GM21576 (cell line): ENCODE results near the gene SC5D.

ENCODE experiments used
- ATAC-seq: cut with Tn5 transposase; IDR thresholded peaks from one replicate; pipeline ENCODE4 v1.9.1; 2021; ENCODE audit warnings: mild to moderate bottlenecking, moderate library complexity; ENCODE audit not compliant: unreplicated experiment

SC5D gene

DNA sequence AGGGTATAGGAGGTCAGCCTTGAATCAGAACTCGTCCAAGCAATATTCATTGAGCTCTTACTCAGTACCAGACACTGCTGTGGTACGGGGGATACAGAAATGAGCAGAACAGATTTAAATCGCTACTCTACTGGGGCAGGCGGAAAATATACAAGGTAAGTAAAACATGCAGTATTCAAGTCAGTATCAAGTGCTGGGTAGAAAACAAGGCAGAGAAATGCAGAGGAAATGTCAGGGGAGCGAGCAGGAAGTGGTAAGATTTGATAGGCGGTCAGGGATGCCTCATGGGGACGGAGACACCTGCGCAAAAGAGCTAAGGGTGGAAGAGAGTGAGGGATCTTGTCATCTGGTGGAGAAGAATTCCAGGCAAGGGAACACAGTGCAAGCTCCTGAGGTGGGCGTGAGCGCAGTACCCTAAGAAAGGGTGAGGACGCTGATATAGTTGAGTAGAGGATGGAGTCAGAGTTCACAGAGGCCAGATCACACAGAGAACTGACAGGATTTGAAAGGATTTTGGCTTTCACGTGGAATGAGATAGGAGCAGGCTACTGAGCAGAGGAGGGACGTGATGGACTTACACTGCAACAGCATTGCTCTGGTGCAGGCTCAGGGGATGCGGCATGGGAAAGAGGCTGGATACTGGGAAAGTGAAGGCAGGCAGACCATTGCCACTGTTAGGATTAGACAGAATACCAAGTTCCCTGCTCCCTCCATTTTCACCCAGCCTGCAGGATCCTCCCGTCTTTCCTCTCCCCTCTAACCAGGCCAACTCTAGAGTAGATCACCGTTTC is 35.8 kb downstream of the SC5D start:
- ATAC-seq, result no peak

DNA sequence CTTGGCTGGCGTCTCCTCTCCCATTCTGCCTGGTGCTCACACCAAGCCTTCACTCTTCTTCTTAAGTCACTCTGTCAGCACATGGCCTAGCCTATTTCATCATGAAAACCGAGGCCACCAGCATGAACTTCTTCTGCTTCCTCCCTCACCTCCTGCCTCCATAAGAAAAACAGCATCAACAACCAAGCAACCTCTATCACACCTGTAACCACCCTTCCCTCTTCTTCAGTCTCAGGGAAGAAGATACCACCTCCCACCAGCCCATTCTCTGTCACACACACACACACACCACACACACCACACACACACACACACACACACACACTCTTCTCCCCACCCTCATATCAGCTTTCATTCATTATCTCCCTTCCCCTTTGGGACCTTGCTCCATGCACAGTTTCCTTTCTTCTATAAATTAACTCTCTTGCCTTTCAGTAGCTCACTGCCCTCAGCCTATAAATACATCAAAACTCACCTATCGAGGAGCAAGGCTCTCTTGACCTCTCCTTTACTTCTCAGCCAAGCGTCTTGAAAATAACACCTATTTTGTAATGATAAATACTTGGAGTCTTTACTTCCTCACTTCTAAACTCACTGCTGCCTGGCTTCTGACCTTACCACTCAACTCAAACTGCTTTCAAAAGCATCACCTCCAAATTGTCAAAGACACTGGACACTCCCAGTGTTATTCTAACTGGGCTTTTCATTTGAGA is 36.6 kb downstream of the SC5D start:
- ATAC-seq, result no peak

DNA sequence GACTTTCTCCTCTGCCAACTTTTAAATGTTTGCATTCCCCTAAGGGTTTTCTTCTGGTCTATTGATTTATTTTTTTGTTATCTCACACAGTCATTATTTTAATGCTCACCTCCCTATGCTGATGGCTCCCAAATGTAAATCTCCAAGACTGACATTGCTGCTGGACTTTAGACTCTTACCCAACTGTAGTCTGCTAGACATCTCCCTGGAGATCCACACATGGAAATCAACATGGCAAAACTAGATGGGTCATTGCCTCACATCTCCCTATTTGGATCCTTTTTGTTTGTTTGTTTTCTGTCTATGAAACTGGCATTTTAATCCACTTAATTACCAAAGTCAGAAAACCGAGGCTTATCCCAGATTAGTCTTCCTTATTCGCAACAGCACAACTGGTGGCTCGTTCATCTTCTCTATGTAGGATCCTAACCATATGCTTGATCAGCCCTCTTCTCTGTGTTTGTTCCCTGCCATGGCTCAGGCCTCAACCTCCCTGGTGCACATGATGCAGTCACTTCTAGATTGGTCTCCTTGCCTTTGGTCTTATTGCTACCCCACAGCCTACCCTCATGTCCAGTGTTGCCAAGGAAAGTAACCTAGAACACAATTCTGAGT is 37.3 kb downstream of the SC5D start:
- no peak for ATAC-seq

DNA sequence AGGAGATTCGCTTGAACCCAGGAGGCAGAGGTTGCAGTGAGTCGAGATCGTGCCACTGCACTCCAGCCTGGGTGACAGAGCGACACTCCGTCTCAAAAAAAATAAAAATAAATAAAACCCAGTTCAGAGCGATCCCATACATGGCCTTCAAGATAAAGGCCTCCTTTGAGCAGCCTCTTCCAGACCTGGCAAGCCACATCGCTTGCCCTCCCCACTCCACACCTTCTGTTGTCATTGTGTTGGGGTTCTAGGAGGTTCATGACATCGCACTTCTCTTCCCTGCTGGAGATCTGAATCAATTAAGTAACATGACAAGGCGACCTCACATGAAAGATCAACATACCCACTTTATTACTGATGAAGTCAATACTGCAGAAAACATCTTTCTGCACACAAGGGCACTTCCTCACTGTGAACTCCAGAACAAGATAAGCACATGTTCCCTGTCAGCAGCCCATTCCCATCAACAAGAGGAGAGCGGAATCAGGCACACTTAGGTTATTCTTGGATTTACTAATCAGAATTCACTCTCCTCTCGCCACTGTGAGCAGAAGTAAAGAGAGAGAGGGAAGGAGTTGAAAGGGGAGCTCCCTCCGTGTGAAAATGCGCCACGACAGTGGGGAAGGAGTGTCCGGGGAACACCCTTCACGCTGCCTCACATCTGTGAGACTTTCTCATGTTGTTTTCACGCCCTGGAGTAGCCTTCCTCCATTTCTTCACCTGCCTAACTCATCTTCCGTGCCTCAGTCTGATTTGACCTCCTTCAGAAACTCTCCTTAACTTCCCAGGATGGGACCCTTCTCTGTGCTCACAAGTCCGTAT is 38.3 kb downstream of the SC5D start:
- ATAC-seq, result no peak

DNA sequence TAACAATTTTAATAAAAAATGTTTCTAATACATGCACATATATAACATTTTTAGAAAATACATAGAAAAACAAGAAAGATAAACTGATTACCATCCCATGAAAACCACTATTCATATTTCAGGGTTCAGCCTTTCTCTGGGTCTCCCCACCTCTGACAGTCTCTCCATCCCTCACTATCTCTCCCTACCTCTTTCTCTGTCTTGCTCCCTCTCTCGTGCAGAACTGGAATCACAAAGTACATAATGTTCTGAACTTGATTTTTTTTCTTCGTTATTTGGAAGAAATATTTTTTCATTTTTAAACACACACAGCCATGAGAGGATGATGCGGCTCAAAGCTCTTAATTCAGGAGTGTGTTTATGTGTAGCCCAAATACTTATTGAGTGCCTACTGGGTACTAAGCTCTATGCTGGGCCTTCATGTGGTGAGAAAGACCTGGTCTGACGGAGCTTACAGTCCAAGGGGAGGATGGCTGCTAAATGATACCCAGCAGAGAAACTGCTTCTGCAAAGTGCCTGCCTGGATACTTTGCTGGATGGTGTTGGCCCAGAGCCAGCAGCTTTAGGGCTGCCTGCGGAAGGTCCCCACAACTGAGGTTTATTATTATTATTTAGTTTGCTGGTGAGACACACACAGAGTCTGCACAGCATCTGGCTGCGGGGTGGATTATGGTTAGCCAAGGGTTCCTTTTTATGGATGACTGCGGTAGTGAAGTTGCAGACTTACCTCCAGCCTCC is 42.6 kb downstream of the SC5D start:
- no peak for ATAC-seq

DNA sequence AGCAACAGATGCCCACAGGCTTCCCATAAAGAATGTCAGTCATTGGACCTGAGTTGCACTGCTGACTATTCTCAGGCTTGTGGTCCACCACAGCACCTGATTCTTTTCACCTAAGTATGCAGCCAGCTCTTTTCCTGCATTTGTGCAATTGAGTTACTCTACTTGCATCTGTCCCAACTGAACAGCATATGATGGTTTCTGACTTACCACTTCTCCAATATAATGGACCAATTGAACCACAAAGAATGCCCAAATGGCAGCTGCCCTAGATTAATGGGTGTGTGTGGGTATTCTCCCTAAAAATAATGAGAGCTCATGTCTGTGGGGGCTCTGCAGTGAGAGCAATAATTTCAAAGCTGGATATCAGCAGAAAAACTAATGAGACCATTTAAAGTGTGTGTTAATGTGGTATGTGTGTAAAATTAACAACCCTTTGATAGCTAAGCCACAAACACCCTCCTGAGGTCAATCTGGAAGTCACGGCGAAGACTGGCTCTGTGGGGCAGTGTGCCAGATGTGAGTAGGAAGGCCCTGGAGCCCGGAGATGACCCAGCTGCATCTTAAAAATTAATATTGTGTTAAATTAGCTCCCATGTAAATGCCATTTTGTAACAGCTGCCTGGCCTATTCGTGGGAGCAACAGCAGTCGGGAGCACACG is 43.8 kb downstream of the SC5D start:
- ATAC-seq, result no peak

DNA sequence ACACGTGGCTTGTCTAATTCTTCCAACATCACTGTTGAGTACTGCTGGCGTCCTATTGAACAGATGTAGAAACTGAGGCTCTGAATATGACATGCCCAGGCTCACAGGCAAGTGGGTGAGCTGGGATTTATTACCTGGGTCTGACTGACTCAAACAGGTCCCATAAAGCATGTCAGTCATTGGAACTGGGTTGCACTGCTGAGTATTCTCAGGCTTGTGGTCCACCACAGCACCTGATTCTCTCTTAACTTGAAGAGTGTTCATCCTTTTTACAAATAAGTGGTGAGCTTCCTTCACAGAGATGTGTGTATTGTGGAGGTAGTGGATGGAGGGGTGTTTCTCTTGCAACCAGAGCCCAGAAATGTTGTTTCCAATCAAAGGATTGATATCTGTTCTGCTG is 44.5 kb downstream of the SC5D start:
- ATAC-seq, result no peak

DNA sequence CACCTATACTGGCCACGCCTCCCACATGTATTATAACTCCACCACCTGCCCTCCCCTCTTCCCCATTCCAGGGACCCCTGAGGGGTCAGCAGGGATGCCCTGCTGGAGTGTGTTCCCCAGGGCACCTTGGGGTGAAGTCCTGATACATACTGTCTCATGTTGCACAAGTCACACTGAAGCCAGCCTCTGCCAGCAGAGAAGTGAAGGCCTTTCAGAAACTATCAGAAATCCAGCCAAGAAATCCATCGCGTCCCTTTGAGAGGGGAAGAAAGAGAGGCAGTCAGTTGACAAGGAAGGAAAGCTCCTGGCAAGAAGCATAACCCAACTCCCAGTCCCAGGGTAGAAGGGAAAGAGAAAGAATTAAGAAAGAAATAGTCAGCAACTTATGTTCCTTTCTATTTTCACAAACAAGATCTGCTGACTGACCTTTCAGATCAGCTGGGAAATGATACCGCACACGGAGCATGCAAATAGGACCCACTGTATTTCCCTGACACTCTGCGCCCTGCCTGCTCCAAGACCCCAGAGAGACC is 45.2 kb downstream of the SC5D start:
- ATAC-seq, result no peak

DNA sequence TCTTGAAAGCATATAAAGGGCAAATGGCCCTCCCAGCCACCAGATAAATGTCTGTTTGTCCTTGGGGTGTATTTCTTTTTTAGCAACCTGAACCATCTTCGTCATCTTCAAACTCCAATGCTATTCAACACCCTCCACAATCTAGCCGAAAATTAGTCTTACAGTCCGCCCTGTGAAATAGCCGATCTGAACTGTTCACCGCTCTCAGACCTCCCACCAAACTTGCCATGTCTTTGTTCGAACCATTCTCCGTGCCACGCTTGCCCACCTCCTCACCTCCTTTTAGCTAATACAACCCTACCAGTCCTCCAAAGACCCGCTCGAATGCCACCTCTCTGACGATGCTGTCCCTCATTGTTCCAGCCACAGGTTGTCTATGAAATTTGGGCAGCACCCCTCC is 46.0 kb downstream of the SC5D start:
- ATAC-seq, result no peak

DNA sequence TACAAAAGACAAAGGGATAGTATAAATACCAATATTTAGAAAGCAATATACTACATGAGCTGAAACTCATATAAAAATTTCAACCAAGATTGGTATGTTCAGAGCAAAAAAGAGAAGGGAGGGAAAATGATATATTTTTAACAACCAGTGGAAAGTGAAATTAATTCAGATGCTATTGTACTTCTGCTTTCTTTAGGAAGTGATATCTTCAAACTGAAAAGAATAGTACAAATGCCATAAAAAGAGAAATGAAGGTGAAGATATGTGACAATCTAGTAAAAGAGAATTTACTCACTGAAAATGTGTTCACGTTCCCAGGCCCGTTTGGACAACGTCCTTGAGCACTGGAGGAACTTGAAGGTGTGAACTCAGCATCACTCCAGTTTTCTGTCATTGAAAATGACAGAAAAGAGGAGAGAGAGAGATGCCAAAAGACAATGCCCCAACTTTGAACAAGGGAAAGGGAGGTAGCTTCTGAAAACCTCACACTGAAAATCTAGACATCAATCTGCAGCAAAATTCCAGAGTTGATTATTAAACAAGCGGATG is 47.5 kb downstream of the SC5D start:
- ATAC-seq, result no peak

DNA sequence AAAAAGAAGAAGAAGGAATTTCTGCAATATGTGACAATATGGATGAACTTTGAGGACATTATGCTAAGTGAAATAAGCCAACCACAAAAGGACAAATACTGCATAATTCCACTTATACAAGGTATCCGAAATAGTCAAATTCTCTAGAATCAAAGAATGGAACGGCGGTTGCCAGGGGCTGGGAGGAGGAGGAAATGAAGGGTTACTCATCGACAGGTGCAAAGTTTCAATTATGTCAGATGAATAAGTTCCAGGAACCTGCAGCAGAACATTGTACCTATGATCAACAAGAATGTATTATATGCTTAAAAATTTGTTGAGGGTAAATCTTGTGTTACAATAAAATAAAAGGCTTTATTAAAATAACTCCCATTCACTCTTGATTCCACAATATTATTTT is 49.0 kb downstream of the SC5D start:
- no peak for ATAC-seq

DNA sequence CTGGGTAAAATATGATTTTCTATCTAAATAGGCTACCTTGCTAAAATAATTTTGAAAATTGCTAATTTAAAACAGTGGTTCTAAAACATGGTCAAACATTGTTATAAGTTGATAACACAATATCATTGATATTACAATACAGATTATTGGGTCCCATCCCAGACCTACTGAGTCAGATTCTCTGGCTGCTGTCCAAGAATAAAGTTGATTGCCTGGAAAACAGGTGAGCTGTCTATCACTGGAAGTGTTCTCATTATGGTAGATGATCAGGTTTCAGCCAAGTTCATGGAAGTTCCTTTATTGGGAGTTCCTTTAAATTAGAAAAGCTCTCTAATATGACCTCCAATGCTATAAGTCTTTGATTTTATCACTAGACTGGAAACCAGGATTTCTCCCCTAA is 52.3 kb downstream of the SC5D start:
- no peak for ATAC-seq

DNA sequence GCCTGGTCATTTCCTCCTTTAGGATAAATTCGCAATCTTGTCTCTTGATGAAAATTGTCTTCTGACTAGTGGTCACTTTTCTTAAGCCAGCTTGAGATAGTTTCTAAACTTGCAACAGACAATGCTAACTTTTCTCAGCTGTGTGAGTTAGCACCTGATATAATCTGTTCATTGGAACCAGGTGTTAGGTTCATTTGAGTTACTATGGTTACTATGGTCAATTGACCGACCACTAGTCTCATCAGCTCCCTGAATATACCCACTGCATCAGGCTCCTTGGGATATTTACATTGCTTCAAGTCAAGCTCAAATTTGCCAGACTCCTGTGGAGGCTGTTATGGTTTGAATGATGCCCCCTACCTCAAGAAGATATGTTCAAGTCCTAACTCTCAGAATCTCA is 54.5 kb downstream of the SC5D start:
- no peak for ATAC-seq

DNA sequence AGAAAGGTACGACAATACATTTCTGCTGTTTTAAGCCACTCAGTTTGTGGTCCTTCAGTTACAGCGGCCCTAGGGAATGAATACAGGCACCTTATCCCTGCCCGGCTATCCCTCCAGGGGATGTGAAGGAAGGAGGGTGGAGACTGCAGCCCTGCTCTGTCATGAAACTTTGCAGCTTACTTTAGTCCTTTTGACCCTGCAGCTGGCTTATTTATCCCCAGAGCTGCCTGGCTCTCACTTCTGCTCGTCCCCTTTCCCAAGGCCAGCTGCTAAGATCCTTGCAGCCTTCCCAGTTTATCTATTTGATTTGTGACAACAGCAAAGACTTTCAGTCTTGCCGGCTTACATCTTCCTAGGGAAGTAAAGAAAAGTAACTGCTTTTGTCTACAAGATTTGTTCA is 55.2 kb downstream of the SC5D start:
- no peak for ATAC-seq

DNA sequence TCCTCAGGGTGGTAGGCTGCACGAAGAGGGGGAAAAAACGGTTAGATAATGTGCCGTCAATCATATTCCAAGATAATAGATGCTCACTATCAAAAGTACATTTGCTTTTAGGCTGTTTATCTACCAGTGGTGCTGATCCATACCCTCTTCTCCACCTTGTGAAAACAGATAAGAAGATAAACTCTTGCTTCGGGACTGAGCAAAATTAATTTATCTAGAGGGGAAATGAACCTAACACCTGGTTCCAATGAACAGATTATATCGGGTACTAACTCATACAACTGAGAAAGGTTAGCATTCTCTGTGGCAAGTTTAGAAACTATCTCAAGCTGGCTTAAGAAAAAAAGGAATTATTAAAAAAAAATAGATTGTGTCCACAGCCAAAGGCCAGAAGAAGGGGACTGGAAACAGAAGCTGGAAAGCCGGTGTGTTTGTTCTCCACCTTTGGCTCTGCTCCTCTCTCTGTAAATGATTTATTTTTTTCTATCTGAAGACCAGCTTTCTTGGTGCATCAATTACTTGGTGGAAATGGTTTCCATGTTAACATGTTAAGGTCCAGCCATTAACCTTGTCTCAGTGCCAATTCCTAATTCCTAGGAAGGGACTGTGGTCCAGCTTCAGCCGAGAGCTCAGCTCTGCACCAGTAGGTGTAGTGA is 55.8 kb downstream of the SC5D start:
- ATAC-seq, result no peak

DNA sequence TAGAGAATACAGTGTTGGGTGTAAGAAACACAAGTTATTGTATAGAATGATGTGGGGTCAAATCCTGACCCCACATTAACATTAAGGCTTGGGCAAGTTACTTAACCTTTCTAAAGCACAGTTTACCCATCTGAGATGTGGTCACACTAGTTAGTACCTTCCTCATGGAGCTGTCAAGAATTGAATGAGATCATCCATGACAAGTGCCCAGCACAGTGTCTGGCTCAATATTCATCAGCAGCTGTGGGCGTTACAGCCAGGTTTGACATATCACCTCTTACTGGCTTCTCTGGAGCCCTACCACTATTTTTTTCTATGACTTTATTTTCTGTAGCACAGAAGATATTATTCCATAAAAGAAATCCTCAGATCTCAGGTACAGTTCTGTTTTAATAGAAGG is 57.2 kb downstream of the SC5D start:
- ATAC-seq, result no peak

DNA sequence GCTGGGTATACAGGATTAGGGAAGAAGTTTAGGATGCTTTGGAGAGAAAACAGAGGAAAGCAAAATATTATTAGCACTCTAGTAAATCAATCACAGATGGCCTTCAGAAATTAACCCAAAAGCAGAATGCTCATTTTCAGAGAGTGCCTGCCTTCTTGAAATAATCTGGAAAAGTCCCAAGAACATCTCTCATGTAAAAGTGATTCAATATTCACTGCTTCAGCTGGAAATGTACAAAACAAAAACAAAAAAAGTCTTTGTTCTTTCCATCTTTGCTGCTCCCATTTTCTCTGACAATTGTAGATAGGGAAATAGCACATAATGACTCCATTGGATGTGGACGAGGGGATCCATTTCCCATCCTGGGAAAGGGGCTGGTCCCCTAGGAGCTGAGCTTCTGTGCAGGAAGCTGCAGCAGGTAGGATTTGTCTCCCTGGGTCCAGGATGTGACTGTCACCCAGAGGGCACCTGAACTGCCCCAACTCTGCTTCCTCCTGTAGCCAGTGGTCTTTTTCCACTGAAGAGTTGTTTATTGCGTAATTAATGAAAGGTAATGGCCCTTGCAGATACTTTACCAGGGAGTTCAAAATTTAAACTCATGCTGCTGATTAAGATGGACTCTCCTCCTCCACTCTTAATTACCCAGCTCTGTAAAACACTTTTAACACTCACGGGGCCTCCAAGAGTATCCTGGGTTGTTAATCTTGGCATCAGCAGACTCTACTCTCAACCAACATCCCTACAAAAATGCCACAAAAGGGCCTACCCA is 57.9 kb downstream of the SC5D start:
- no peak for ATAC-seq

DNA sequence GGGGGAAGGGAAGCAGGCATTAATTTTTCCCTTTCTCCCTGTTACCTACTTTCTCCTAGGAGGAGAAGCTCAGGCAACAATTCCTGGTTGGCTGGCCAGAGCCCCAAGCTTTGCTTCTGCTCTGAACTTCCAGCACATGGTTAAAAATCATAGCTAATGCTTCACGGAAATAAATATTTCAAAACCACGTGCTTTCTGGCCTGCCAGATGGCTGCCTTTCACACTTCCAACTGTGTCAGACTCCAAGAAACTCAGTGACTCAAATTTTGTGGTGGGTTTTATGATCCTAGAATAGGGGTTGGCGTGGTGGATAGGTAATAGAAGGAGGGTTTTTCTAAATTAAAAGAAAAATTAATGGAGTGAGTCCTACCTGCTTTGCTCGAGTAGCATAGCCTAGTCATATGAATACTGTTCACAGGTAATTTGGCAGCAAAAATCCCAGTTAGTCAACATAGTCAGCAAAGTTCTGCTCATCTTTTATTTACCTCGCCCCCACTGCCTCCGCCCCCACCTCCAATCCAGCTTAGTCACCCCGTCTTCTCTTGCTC is 58.6 kb downstream of the SC5D start:
- no peak for ATAC-seq
